ENCODE measurements around the gene BMP7.

- TF ChIP-seq POLR2AphosphoS5 (IDR thresholded peaks at IDR 0.05; ENCODE audit: low read depth, low read length) = no peak
- no peak for TF ChIP-seq CTCF (IDR thresholded peaks at IDR 0.05; ENCODE audit: control extremely low read depth in 1 of 3, insufficient read depth in 1 of 3, low read depth in 1 of 3, low read length in 3 of 3)
- no peak for TF ChIP-seq EGR1 (IDR thresholded peaks at IDR 0.05; ENCODE audit: borderline replicate concordance, low read depth, low read length)
- TF ChIP-seq JUND (IDR thresholded peaks at IDR 0.05; ENCODE audit: low read length) = no peak
- TF ChIP-seq BRCA1 (IDR thresholded peaks at IDR 0.05; ENCODE audit: low read depth, low read length) = no peak
- TF ChIP-seq, protein P1, sequence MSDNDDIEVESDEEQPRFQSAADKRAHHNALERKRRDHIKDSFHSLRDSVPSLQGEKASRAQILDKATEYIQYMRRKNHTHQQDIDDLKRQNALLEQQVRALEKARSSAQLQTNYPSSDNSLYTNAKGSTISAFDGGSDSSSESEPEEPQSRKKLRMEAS (IDR thresholded peaks at IDR 0.05) = no peak
- no peak for TF ChIP-seq RAD21 (IDR thresholded peaks at IDR 0.05 in 1 of 2, conservative IDR thresholded peaks at IDR 0.05 in 1 of 2; ENCODE audit: low read depth in 2 of 2, low read length in 2 of 2)
- no peak for TF ChIP-seq EP300 (IDR thresholded peaks at IDR 0.05; ENCODE audit: borderline replicate concordance in 1 of 2, low read depth in 2 of 2, low read length in 2 of 2)
- TF ChIP-seq POLR2A (IDR thresholded peaks at IDR 0.05; ENCODE audit: control extremely low read depth in 1 of 2, low read depth in 2 of 2, low read length in 2 of 2) = no peak
- TF ChIP-seq TAF1 (IDR thresholded peaks at IDR 0.05; ENCODE audit: low read depth, low read length) = no peak
- TF ChIP-seq, protein P2, sequence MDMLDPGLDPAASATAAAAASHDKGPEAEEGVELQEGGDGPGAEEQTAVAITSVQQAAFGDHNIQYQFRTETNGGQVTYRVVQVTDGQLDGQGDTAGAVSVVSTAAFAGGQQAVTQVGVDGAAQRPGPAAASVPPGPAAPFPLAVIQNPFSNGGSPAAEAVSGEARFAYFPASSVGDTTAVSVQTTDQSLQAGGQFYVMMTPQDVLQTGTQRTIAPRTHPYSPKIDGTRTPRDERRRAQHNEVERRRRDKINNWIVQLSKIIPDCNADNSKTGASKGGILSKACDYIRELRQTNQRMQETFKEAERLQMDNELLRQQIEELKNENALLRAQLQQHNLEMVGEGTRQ (IDR thresholded peaks at IDR 0.05; ENCODE audit: low read length) = no peak
- no peak for TF ChIP-seq SP1 (IDR thresholded peaks at IDR 0.05; ENCODE audit: low read depth, low read length)
- TF ChIP-seq GABPA (IDR thresholded peaks at IDR 0.05; ENCODE audit: borderline replicate concordance, insufficient read depth, low read length) = no peak
Observed at GRCh38 chr20:57281900-57282299, 15.5 kb upstream of the BMP7 start.

Data from H1 (cell line).